HL-60 (cell line): Measurements from ENCODE around the gene ADAM22.

Experiments
- CTCF ChIP-seq: IDR thresholded peaks from one replicate; pipeline ENCODE4 v1.5.1; 2011; ENCODE audit warnings: low read length, control low read depth, inconsistent platforms; ENCODE audit not compliant: insufficient read depth
- GABPA ChIP-seq: IDR thresholded peaks from 2 replicates; pipeline ENCODE4 v1.6.1; 2012; ENCODE audit warnings: low read depth
- POLR2AphosphoS5 ChIP-seq: IDR thresholded peaks from 2 replicates; pipeline ENCODE4 v1.6.1; 2012; ENCODE audit warnings: low read depth
- REST ChIP-seq: IDR thresholded peaks from 2 replicates; pipeline ENCODE4 v1.6.1; 2012; ENCODE audit warnings: low read depth; ENCODE audit not compliant: insufficient replicate concordance

GRCh38 chr7:88185650-88186049 is 251.6 kb downstream of the ADAM22 start:
- TF ChIP-seq CTCF (no peak), POLR2AphosphoS5 (no peak), GABPA (no peak), REST (no peak)
